ENCODE measurements around the gene KCNIP4.

DNA sequence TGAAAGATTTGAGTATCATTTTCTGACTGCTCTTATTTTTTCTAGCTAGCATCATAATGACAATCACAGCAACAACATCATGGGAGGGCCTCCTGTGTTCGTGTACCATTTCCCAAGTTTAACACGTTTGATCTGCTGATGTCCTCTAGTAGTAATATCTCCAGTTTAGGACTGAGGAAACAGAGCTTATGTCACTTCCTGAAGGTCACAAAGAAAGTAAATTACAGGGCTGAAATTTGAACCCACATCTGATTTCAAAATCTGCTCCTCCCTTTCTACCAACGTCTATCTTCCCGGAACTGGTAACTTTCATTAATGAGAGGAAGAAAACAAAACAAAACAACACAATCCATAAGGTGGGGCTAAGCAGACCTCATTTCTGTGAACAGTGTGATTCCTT lies 945.6 kb downstream of the KCNIP4 start:
- TF ChIP-seq POLR2A (IDR thresholded peaks at IDR 0.05; ENCODE audit: control extremely low read depth in 1 of 2, low read depth in 2 of 2, low read length in 2 of 2) (no peak), JUN (IDR thresholded peaks at IDR 0.05; ENCODE audit: low read depth, low read length) (no peak), CHD2 (IDR thresholded peaks at IDR 0.05; ENCODE audit: low read length) (no peak), RAD21 (IDR thresholded peaks at IDR 0.05 in 1 of 2, conservative IDR thresholded peaks at IDR 0.05 in 1 of 2; ENCODE audit: low read depth in 2 of 2, low read length in 2 of 2) (no peak), EZH2 (IDR thresholded peaks at IDR 0.05; ENCODE audit: low read depth, low read length, severe bottlenecking) (no peak)
- TF ChIP-seq, protein P1, sequence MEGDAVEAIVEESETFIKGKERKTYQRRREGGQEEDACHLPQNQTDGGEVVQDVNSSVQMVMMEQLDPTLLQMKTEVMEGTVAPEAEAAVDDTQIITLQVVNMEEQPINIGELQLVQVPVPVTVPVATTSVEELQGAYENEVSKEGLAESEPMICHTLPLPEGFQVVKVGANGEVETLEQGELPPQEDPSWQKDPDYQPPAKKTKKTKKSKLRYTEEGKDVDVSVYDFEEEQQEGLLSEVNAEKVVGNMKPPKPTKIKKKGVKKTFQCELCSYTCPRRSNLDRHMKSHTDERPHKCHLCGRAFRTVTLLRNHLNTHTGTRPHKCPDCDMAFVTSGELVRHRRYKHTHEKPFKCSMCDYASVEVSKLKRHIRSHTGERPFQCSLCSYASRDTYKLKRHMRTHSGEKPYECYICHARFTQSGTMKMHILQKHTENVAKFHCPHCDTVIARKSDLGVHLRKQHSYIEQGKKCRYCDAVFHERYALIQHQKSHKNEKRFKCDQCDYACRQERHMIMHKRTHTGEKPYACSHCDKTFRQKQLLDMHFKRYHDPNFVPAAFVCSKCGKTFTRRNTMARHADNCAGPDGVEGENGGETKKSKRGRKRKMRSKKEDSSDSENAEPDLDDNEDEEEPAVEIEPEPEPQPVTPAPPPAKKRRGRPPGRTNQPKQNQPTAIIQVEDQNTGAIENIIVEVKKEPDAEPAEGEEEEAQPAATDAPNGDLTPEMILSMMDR (IDR thresholded peaks at IDR 0.05; ENCODE audit: control extremely low read depth in 1 of 3, insufficient read depth in 1 of 3, low read depth in 1 of 3, low read length in 3 of 3), result no peak
- TF ChIP-seq, protein P2, sequence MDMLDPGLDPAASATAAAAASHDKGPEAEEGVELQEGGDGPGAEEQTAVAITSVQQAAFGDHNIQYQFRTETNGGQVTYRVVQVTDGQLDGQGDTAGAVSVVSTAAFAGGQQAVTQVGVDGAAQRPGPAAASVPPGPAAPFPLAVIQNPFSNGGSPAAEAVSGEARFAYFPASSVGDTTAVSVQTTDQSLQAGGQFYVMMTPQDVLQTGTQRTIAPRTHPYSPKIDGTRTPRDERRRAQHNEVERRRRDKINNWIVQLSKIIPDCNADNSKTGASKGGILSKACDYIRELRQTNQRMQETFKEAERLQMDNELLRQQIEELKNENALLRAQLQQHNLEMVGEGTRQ (IDR thresholded peaks at IDR 0.05; ENCODE audit: low read length), result no peak

Measured in H1 (cell line).